Measurements from ENCODE around the gene GLTP. TPM values are rescaled to one million over a fixed set of nuclear protein-coding genes. Genes with fewer than 3 reads are reported as not detected.

Gene GLTP
- total and polyA plus RNA-seq, 2 of the 4 experiments (the other 2 are of a cell fraction): 34.4 to 58.4 TPM

- Histone ChIP-seq H2BK20ac (ENCODE audit: low read depth, low read length) (no peak overlapping the region), H3K9me1 (ENCODE audit: insufficient read depth, low read length) (no peaks in the 10 kb centered on the region), H3K9ac (ENCODE audit: low read depth, low read length) (no peak overlapping the region), H2AK9ac (replicated peaks; ENCODE audit: low read depth, low read length, poor library complexity) (no peak overlapping the region), H4K91ac (ENCODE audit: insufficient read depth, low read depth, low read length) (no peak overlapping the region), H4K20me1 (ENCODE audit: insufficient read depth, low read length) (no peaks in the 10 kb centered on the region), H3K4me2 (ENCODE audit: low read depth, low read length) (no peak overlapping the region), H3K27me3 (ENCODE audit: control insufficient read depth, insufficient read depth, low read length) (no peaks in the 10 kb centered on the region), H3K9me3 (ENCODE audit: control insufficient read depth, insufficient read depth, low read length) (no peaks in the 10 kb centered on the region), H3K27ac (ENCODE audit: insufficient read depth, low read length) (no peak overlapping the region), H2BK15ac (ENCODE audit: low read depth, low read length) (no peak overlapping the region), H3K18ac (ENCODE audit: low read depth, low read length) (no peak overlapping the region), H3K4me3 (ENCODE audit: insufficient read depth, low read depth, low read length) (no peak overlapping the region), H4K8ac (ENCODE audit: low read depth in 2 of 2, low read length in 2 of 2) (peak overlapping the region; percentile 79 to 93; a peak in 3 of 4 replicates), H3K79me1 (ENCODE audit: low read depth in 1 of 2, low read length in 2 of 2) (no peaks in the 10 kb centered on the region), H2BK5ac (ENCODE audit: low read depth, low read length, poor library complexity, severe bottlenecking) (no peak overlapping the region), H3K36me3 (ENCODE audit: control insufficient read depth, insufficient read depth, low read length) (no peaks in the 10 kb centered on the region), H2AFZ (replicated peaks; ENCODE audit: low read length, poor library complexity) (peak overlapping the region; percentile 91), H2AK5ac (ENCODE audit: low read depth, low read length) (no peak overlapping the region), H3K56ac (ENCODE audit: extremely low read depth, insufficient read depth, low read length) (no peak overlapping the region), H2BK120ac (ENCODE audit: low read depth, low read length) (no peak overlapping the region), H3K23ac (ENCODE audit: low read depth, low read length) (no peak overlapping the region), H3K4me1 (ENCODE audit: control insufficient read depth, insufficient read depth, low read length) (no peaks in the 10 kb centered on the region), H4K5ac (ENCODE audit: low read depth, low read length) (no peak overlapping the region; the same call in 1 of the 2 replicates), H3K4ac (ENCODE audit: low read depth, low read length) (peak overlapping the region; percentile 74; the same call in 1 of the 2 replicates), H3K14ac (replicated peaks; ENCODE audit: low read depth, low read length) (no peak overlapping the region)
- no TSS peak for BruUV-seq (replicated peaks)
- in situ Hi-C loops (cut with MboI; ENCODE audit: low sequenced_read_pairs) (no loop called here), dilution Hi-C loops (cut with HindIII; ENCODE audit: low sequenced_read_pairs, unreplicated experiment) (no loop called here), intact Hi-C loops (cut with micrococcal nuclease) (loop anchor here (1.0 to 2.0 kb wide), 3 partner anchors 41 to 327 kb away; no protein-coding TSS in a partner anchor)
- POLR2A ChIA-PET (ENCODE audit: unreplicated experiment): no interaction called here
- TF ChIP-seq MAFK (IDR thresholded peaks at IDR 0.05; ENCODE audit: low read depth, low read length): no peak
- WGBS, 2 experiments (ENCODE audit: extremely low coverage in 2 of 2, insufficient read length in 1 of 2): 86% methylated on average over 4 of the region's 7 CpGs; no CpG with 5 or more reads in 1 of the 2 experiments
- CTCF ChIA-PET: interaction anchor here (0.7 to 1.6 kb wide), 16 partner anchors 9 to 325 kb away, joined by 3 to 23 read pairs (median 4); partner anchors contain the start of gene TRPV4
- ATAC-seq (ENCODE audit: low read depth) (no peak), DNase-seq (no peak)
Observed at GRCh38 chr12:109845824-109846205, 34.5 kb downstream of the GLTP start.
